Measurements from ENCODE around the gene CYTH2.

The CYTH2 gene

GRCh38 chr19:48445606-48446481 lies 23.3 kb upstream of the CYTH2 start, which contains the start of gene GRWD1:
Gene GRWD1 (plus strand): TSS chr19:48445983. CDS start chr19:48446006, 23 bp downstream.
- H3K27ac Mint-ChIP-seq, result peak within 1 kb of the TSS; percentile 86
- DNase-seq (ENCODE audit: low spot score), result peak; percentile 95
- no peaks in the 10 kb centered on the region for H3K9me3 Mint-ChIP-seq
- peaks cover 31% of the 10 kb centered on the region for H3K36me3 Mint-ChIP-seq (ENCODE audit: low read depth)
- H3K4me3 Mint-ChIP-seq, result peak within 1 kb of the TSS; percentile 93
- H3K4me1 Mint-ChIP-seq (ENCODE audit: low read depth), result peaks cover 23% of the 10 kb centered on the region
- H3K27me3 Mint-ChIP-seq (ENCODE audit: low read depth), result peaks cover 22% of the 10 kb centered on the region

- no peaks in the 10 kb centered on the region for H3K9me3 Mint-ChIP-seq
- H3K4me3 Mint-ChIP-seq, result peak overlapping the region; percentile 93
- H3K36me3 Mint-ChIP-seq (ENCODE audit: low read depth), result peaks cover 35% of the 10 kb centered on the region
- H3K4me1 Mint-ChIP-seq (ENCODE audit: low read depth), result peaks cover 23% of the 10 kb centered on the region
- H3K27me3 Mint-ChIP-seq (ENCODE audit: low read depth), result peaks cover 18% of the 10 kb centered on the region
- peak overlapping the region; percentile 86 for H3K27ac Mint-ChIP-seq
- DNase-seq (ENCODE audit: low spot score), result no peak
Observed at GRCh38 chr19:48446579-48446978, 22.6 kb upstream of the CYTH2 start.

- no peak overlapping the region for H3K27ac Mint-ChIP-seq
- no peaks in the 10 kb centered on the region for H3K9me3 Mint-ChIP-seq
- H3K4me3 Mint-ChIP-seq, result no peak overlapping the region
- DNase-seq (ENCODE audit: low spot score), result no peak
- H3K36me3 Mint-ChIP-seq (ENCODE audit: low read depth), result peaks cover 44% of the 10 kb centered on the region
- peaks cover 10% of the 10 kb centered on the region for H3K27me3 Mint-ChIP-seq (ENCODE audit: low read depth)
- H3K4me1 Mint-ChIP-seq (ENCODE audit: low read depth), result peaks cover 23% of the 10 kb centered on the region
Observed at GRCh38 chr19:48448563-48448962, 20.6 kb upstream of the CYTH2 start.

GRCh38 chr19:48450441-48450840 lies 18.7 kb upstream of the CYTH2 start:
- peaks cover 48% of the 10 kb centered on the region for H3K36me3 Mint-ChIP-seq (ENCODE audit: low read depth)
- H3K9me3 Mint-ChIP-seq, result no peaks in the 10 kb centered on the region
- DNase-seq (ENCODE audit: low spot score), result no peak
- H3K4me3 Mint-ChIP-seq, result no peak overlapping the region
- peaks cover 10% of the 10 kb centered on the region for H3K4me1 Mint-ChIP-seq (ENCODE audit: low read depth)
- H3K27me3 Mint-ChIP-seq (ENCODE audit: low read depth), result no peaks in the 10 kb centered on the region
- no peak overlapping the region for H3K27ac Mint-ChIP-seq

GRCh38 chr19:48450863-48451262 lies 18.3 kb upstream of the CYTH2 start:
- peaks cover 9% of the 10 kb centered on the region for H3K4me1 Mint-ChIP-seq (ENCODE audit: low read depth)
- H3K27ac Mint-ChIP-seq, result no peak overlapping the region
- no peak overlapping the region for H3K4me3 Mint-ChIP-seq
- no peak for DNase-seq (ENCODE audit: low spot score)
- H3K9me3 Mint-ChIP-seq, result no peaks in the 10 kb centered on the region
- peaks cover 48% of the 10 kb centered on the region for H3K36me3 Mint-ChIP-seq (ENCODE audit: low read depth)
- no peaks in the 10 kb centered on the region for H3K27me3 Mint-ChIP-seq (ENCODE audit: low read depth)

GRCh38 chr19:48451624-48452023 lies 17.5 kb upstream of the CYTH2 start:
- no peak for DNase-seq (ENCODE audit: low spot score)
- H3K9me3 Mint-ChIP-seq, result no peaks in the 10 kb centered on the region
- no peak overlapping the region for H3K27ac Mint-ChIP-seq
- peaks cover 6% of the 10 kb centered on the region for H3K4me1 Mint-ChIP-seq (ENCODE audit: low read depth)
- peaks cover 48% of the 10 kb centered on the region for H3K36me3 Mint-ChIP-seq (ENCODE audit: low read depth)
- H3K27me3 Mint-ChIP-seq (ENCODE audit: low read depth), result no peaks in the 10 kb centered on the region
- no peak overlapping the region for H3K4me3 Mint-ChIP-seq

GRCh38 chr19:48452289-48453190 lies 16.6 kb upstream of the CYTH2 start:
- H3K4me1 Mint-ChIP-seq (ENCODE audit: low read depth), result peaks cover 4% of the 10 kb centered on the region
- peaks cover 50% of the 10 kb centered on the region for H3K36me3 Mint-ChIP-seq (ENCODE audit: low read depth)
- H3K4me3 Mint-ChIP-seq, result no peak overlapping the region
- H3K27ac Mint-ChIP-seq, result no peak overlapping the region
- no peak for DNase-seq (ENCODE audit: low spot score)
- no peaks in the 10 kb centered on the region for H3K9me3 Mint-ChIP-seq
- H3K27me3 Mint-ChIP-seq (ENCODE audit: low read depth), result no peaks in the 10 kb centered on the region

GRCh38 chr19:48454150-48454730 lies 14.9 kb upstream of the CYTH2 start:
- Mint-ChIP-seq H3K9me3 (no peaks in the 10 kb centered on the region), H3K27ac (no peak overlapping the region), H3K36me3 (ENCODE audit: low read depth) (peaks cover 35% of the 10 kb centered on the region), H3K4me3 (no peak overlapping the region), H3K4me1 (ENCODE audit: low read depth) (no peaks in the 10 kb centered on the region), H3K27me3 (ENCODE audit: low read depth) (no peaks in the 10 kb centered on the region)
- DNase-seq (ENCODE audit: low spot score), result no peak

GRCh38 chr19:48455171-48455907 lies 13.8 kb upstream of the CYTH2 start, which contains the start of gene KCNJ14:
Gene KCNJ14 (plus strand): TSS chr19:48455574. CDS start chr19:48461725, 6,151 bp downstream.
- Mint-ChIP-seq H3K27ac (peak within 1 kb of the TSS; percentile 27), H3K27me3 (ENCODE audit: low read depth) (no peaks in the 10 kb centered on the region), H3K4me1 (ENCODE audit: low read depth) (no peaks in the 10 kb centered on the region), H3K4me3 (no peak within 1 kb of the TSS), H3K9me3 (no peaks in the 10 kb centered on the region), H3K36me3 (ENCODE audit: low read depth) (peaks cover 31% of the 10 kb centered on the region)
- no peak for DNase-seq (ENCODE audit: low spot score)

GRCh38 chr19:48455908-48456562 lies 13.1 kb upstream of the CYTH2 start:
- Mint-ChIP-seq H3K27ac (no peak overlapping the region), H3K4me1 (ENCODE audit: low read depth) (no peaks in the 10 kb centered on the region), H3K4me3 (no peak overlapping the region), H3K27me3 (ENCODE audit: low read depth) (no peaks in the 10 kb centered on the region), H3K36me3 (ENCODE audit: low read depth) (peaks cover 31% of the 10 kb centered on the region), H3K9me3 (no peaks in the 10 kb centered on the region)
- no peak for DNase-seq (ENCODE audit: low spot score)

GRCh38 chr19:48456864-48457263 lies 12.3 kb upstream of the CYTH2 start:
- H3K27me3 Mint-ChIP-seq (ENCODE audit: low read depth), result no peaks in the 10 kb centered on the region
- peaks cover 27% of the 10 kb centered on the region for H3K36me3 Mint-ChIP-seq (ENCODE audit: low read depth)
- no peaks in the 10 kb centered on the region for H3K4me1 Mint-ChIP-seq (ENCODE audit: low read depth)
- no peak overlapping the region for H3K27ac Mint-ChIP-seq
- no peak for DNase-seq (ENCODE audit: low spot score)
- H3K4me3 Mint-ChIP-seq, result no peak overlapping the region
- no peaks in the 10 kb centered on the region for H3K9me3 Mint-ChIP-seq

- H3K9me3 Mint-ChIP-seq, result no peaks in the 10 kb centered on the region
Observed at GRCh38 chr19:48458016-48458415, 11.2 kb upstream of the CYTH2 start.

GRCh38 chr19:48461651-48461981 lies 7.6 kb upstream of the CYTH2 start:
- no peaks in the 10 kb centered on the region for H3K27me3 Mint-ChIP-seq (ENCODE audit: low read depth)
- H3K36me3 Mint-ChIP-seq (ENCODE audit: low read depth), result peaks cover 7% of the 10 kb centered on the region
- H3K27ac Mint-ChIP-seq, result no peak overlapping the region
- H3K4me3 Mint-ChIP-seq, result no peak overlapping the region
- H3K4me1 Mint-ChIP-seq (ENCODE audit: low read depth), result peaks cover 2% of the 10 kb centered on the region
- no peak for DNase-seq (ENCODE audit: low spot score)
- H3K9me3 Mint-ChIP-seq, result no peaks in the 10 kb centered on the region

More at GRCh38 chr19:48458016-48458415, 11.2 kb upstream of the CYTH2 start:
- Mint-ChIP-seq H3K36me3 (ENCODE audit: low read depth) (peaks cover 20% of the 10 kb centered on the region), H3K27me3 (ENCODE audit: low read depth) (no peaks in the 10 kb centered on the region), H3K27ac (peak overlapping the region; percentile 20), H3K4me1 (ENCODE audit: low read depth) (no peaks in the 10 kb centered on the region), H3K4me3 (no peak overlapping the region)
- no peak for DNase-seq (ENCODE audit: low spot score)

All from T-helper 2 cell treated with Interferon-gamma antibody and Interleukin-4, amounts not matched to agents 5 μg/mL and 100 μg/mL, for 36 hours (primary cell).